ENCODE measurements around the gene TTC36.
A peak's percentile ranks its signal among the peaks of the same experiment; 100 is the strongest.
"Not testable (repeated sequence)": the region's sequence is repeated elsewhere in the genome, so short reads cannot be mapped to it uniquely, and the experiment has no call there.

Gene TTC36

DNA sequence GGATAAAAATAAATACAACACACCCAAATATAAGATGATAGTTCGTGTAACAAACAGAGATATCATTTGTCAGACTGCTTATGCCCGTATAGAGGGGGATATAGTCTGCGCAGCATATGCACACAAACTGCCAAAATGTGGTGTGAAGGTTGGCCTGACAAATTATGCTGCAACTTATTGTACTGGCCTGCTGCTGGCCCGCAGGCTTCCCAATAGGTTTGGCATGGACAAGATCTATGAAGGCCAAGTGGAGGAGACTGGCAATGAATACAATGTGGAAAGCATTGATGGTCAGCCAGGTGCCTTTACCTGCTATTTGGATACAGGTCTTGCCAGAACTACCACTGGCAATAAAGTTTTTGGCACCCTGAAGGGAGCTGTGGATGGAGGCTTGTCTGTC is 33.5 kb downstream of the TTC36 start:
- no peak for ATAC-seq (ENCODE audit: low read depth)
- TF ChIP-seq, protein P1, sequence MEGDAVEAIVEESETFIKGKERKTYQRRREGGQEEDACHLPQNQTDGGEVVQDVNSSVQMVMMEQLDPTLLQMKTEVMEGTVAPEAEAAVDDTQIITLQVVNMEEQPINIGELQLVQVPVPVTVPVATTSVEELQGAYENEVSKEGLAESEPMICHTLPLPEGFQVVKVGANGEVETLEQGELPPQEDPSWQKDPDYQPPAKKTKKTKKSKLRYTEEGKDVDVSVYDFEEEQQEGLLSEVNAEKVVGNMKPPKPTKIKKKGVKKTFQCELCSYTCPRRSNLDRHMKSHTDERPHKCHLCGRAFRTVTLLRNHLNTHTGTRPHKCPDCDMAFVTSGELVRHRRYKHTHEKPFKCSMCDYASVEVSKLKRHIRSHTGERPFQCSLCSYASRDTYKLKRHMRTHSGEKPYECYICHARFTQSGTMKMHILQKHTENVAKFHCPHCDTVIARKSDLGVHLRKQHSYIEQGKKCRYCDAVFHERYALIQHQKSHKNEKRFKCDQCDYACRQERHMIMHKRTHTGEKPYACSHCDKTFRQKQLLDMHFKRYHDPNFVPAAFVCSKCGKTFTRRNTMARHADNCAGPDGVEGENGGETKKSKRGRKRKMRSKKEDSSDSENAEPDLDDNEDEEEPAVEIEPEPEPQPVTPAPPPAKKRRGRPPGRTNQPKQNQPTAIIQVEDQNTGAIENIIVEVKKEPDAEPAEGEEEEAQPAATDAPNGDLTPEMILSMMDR (IDR thresholded peaks at IDR 0.05; ENCODE audit: poor library complexity, severe bottlenecking), result no peak
- H3K4me3 ChIP-seq (ENCODE audit: severe bottlenecking), result no peak overlapping the region
- no peak for DNase-seq (ENCODE audit: low spot score)
- no peaks in the 10 kb centered on the region for H3K4me1 ChIP-seq (ENCODE audit: insufficient read depth, poor library complexity, severe bottlenecking)
- peaks cover 45% of the 10 kb centered on the region for H3K36me3 ChIP-seq (ENCODE audit: low read depth)
- no peaks in the 10 kb centered on the region for H3K27me3 ChIP-seq (ENCODE audit: insufficient read depth, poor library complexity, severe bottlenecking)
- H3K9me3 ChIP-seq (ENCODE audit: severe bottlenecking), result no peaks in the 10 kb centered on the region
- H3K27ac ChIP-seq (ENCODE audit: poor library complexity, severe bottlenecking), result no peak overlapping the region

DNA sequence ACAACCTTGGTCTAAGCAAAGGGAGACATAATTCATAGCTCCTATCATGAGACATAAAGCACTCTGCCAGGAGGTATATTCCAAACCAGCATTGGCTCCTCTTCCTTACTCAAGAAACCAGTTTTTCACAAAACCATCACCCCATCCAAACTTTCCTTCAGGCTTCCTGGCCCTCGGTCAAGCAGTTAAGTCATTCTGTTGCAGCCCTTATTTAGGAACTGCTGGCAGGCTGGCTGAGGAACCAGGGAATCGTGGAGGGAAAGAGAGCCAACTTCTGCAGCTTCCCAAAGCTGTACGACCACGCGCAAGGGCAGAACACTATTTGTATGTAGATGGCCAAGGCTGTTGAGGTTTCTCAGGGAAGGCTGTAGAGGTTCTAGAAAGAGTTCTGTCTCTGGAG is 37.8 kb downstream of the TTC36 start:
- H3K27me3 ChIP-seq (ENCODE audit: insufficient read depth, poor library complexity, severe bottlenecking), result no peaks in the 10 kb centered on the region

DNA sequence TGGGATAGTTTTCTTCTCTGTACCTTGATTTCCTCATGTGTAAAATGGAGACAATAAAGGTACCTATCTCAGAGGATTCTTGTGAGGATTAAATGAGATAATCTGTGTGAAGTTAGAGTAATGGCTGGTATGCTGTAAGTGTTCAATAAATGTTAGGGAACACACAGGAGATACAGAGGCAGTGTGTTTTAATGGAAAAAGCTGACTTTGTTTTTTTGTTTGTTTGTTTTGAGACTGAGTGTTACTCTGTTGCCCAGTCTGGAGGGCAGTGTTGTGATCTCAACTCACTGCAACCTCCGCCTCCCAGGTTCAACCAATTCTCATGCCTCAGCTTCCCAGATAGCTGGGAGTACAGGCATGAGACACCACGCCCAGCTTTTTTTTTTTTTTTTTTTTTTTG is 42.4 kb downstream of the TTC36 start:
- Histone ChIP-seq H3K4me3 (ENCODE audit: severe bottlenecking) (no peak overlapping the region), H3K27me3 (ENCODE audit: insufficient read depth, poor library complexity, severe bottlenecking) (no peaks in the 10 kb centered on the region), H3K4me1 (ENCODE audit: insufficient read depth, poor library complexity, severe bottlenecking) (peaks cover 9% of the 10 kb centered on the region), H3K9me3 (ENCODE audit: severe bottlenecking) (no peaks in the 10 kb centered on the region), H3K27ac (ENCODE audit: poor library complexity, severe bottlenecking) (no peak overlapping the region), H3K36me3 (ENCODE audit: low read depth) (peaks cover 15% of the 10 kb centered on the region)
- no peak for DNase-seq (ENCODE audit: low spot score)
- TF ChIP-seq, protein P1 (IDR thresholded peaks at IDR 0.05; ENCODE audit: poor library complexity, severe bottlenecking), result no peak
- no peak for ATAC-seq (ENCODE audit: low read depth)

More for the DNA sequence above, 37.8 kb downstream of the TTC36 start:
- H3K27ac ChIP-seq (ENCODE audit: poor library complexity, severe bottlenecking), result peak overlapping the region; percentile 18
- TF ChIP-seq, protein P1 (IDR thresholded peaks at IDR 0.05; ENCODE audit: poor library complexity, severe bottlenecking), result no peak
- no peak overlapping the region for H3K4me3 ChIP-seq (ENCODE audit: severe bottlenecking)
- no peaks in the 10 kb centered on the region for H3K9me3 ChIP-seq (ENCODE audit: severe bottlenecking)
- ATAC-seq (ENCODE audit: low read depth) (no peak), DNase-seq (ENCODE audit: low spot score) (no peak)
- H3K4me1 ChIP-seq (ENCODE audit: insufficient read depth, poor library complexity, severe bottlenecking), result no peaks in the 10 kb centered on the region
- peaks cover 12% of the 10 kb centered on the region for H3K36me3 ChIP-seq (ENCODE audit: low read depth)

DNA sequence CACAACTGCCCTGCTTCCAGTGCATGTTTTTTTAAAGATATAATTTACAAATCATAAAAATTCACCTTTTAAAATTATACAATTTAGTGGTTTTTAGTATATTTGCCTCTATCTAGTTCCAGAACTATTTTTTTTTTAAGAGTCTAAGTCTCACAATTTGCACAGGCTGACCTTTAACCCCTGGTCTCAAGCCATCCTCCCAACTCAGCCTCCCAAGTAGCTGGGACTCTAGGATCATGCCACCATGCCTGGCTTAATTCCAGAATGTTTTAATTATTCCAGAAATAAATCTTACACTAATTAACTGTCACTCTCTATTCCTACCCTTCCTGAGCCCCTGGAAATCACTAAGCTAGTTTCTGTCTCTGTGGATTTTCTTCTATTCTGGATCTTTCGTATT is 43.5 kb downstream of the TTC36 start:
- no peak overlapping the region for H3K4me3 ChIP-seq (ENCODE audit: severe bottlenecking)
- peaks cover 12% of the 10 kb centered on the region for H3K4me1 ChIP-seq (ENCODE audit: insufficient read depth, poor library complexity, severe bottlenecking)
- DNase-seq (ENCODE audit: low spot score) (no peak), ATAC-seq (ENCODE audit: low read depth) (no peak)
- H3K27ac ChIP-seq (ENCODE audit: poor library complexity, severe bottlenecking), result no peak overlapping the region
- H3K27me3 ChIP-seq (ENCODE audit: insufficient read depth, poor library complexity, severe bottlenecking), result no peaks in the 10 kb centered on the region
- peaks cover 25% of the 10 kb centered on the region for H3K36me3 ChIP-seq (ENCODE audit: low read depth)
- H3K9me3 ChIP-seq (ENCODE audit: severe bottlenecking), result no peaks in the 10 kb centered on the region
- TF ChIP-seq, protein P1 (IDR thresholded peaks at IDR 0.05; ENCODE audit: poor library complexity, severe bottlenecking), result no peak

DNA sequence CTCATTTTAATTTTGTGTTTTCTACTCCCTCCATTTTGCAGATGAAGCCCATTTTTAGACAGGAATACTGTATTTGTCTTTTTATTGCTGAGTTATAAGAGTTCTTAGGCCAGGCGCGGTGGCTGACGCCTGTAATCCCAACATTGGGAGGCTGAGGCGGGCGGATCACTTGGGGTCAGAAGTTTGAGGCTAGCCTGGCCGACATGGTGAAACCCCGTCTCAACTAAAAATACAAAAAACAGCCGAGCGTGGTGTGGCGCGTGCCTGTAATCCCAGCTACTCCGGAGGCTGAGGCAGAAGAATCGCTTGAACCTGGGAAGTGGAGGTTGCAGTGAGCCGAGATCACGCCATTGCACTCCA is 44.4 kb downstream of the TTC36 start:
- peak overlapping the region; percentile 73 for H3K27ac ChIP-seq (ENCODE audit: poor library complexity, severe bottlenecking)
- peaks cover 27% of the 10 kb centered on the region for H3K36me3 ChIP-seq (ENCODE audit: low read depth)
- peaks cover 12% of the 10 kb centered on the region for H3K4me1 ChIP-seq (ENCODE audit: insufficient read depth, poor library complexity, severe bottlenecking)
- ATAC-seq (ENCODE audit: low read depth); H3K9me3 ChIP-seq (ENCODE audit: severe bottlenecking); H3K27me3 ChIP-seq (ENCODE audit: insufficient read depth, poor library complexity, severe bottlenecking); DNase-seq (ENCODE audit: low spot score): not testable (repeated sequence)
- H3K4me3 ChIP-seq (ENCODE audit: severe bottlenecking), result peak overlapping the region; percentile 99
